SK-N-MC (cell line): ENCODE measurements around the gene MYO9A.

Experiments used
- EZH2 ChIP-seq: fragments of 200-600 bp; sonication (generic); IDR thresholded peaks from one replicate; pipeline ENCODE4 v1.6.1; 2017; ENCODE audit warnings: antibody characterized with exemption
- POLR2AphosphoS5 ChIP-seq: IDR thresholded peaks from 2 replicates; pipeline ENCODE4 v1.6.1; 2012; ENCODE audit warnings: mild to moderate bottlenecking, low read depth, low read length, borderline replicate concordance

DNA sequence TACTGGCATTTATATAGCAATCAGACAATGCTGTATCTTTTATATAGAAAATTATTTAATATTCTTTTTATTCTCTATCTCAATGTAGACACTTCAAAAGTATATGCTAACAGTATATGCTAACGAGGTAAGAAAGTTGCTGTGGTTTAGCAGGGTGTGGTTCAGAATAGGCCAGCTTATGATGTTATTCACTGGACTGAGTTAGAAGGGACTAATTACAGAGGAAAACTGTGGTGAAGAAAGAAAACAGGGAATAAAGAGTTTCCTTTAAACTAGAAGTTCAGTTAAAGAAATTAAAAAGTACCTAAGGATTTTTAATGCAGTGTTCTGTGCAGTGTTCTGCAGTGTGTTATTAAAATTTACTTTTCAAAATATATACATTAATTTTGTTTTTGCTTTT is 59.4 kb downstream of the MYO9A start:
- no peak for TF ChIP-seq POLR2AphosphoS5
- TF ChIP-seq EZH2 = no peak
